Subcutaneous adipose tissue (tissue), 4 donors: ENCODE measurements around the gene PLS3. TPM values are rescaled to one million over a fixed set of nuclear protein-coding genes. Genes with fewer than 3 reads are reported as not detected.

Experiments used
- CTCF ChIP-seq: fragments of 450-650 bp; IDR thresholded peaks from one replicate; pipeline ENCODE4 v1.5.1; 2016; ENCODE audit warnings: low read depth, mild to moderate bottlenecking, control low read depth, antibody characterized with exemption, moderate library complexity
- total RNA-seq, 4 donors: library from RNA; depleted of rRNA; stranded (reverse); fragments of >200 nt; gene quantifications; one replicate each; pipeline ENCODE4 v1.1.0, GENCODE V29; 2016

PLS3 gene
- total RNA-seq, 4 donors from 2014 or later = 61.7 to 269 (median 84.9) TPM

GRCh38 chrX:115595049-115595448 lies 34.1 kb downstream of the PLS3 start:
- no peak for TF ChIP-seq CTCF

GRCh38 chrX:115598556-115598955 lies 37.6 kb downstream of the PLS3 start:
- no peak for TF ChIP-seq CTCF

- no peak for TF ChIP-seq CTCF
Observed at GRCh38 chrX:115602308-115602707, 41.3 kb downstream of the PLS3 start.

GRCh38 chrX:115602729-115603389 lies 41.9 kb downstream of the PLS3 start:
- TF ChIP-seq CTCF = no peak

GRCh38 chrX:115603534-115604074 lies 42.6 kb downstream of the PLS3 start:
- TF ChIP-seq CTCF = no peak

GRCh38 chrX:115606861-115607260 lies 45.9 kb downstream of the PLS3 start:
- TF ChIP-seq CTCF = no peak

- TF ChIP-seq CTCF = no peak
Observed at GRCh38 chrX:115609621-115610020, 48.6 kb downstream of the PLS3 start.
